Right cardiac atrium (tissue), 5 donors: ENCODE results near the gene SMIM5. TPM values are rescaled to one million over a fixed set of nuclear protein-coding genes. Genes with fewer than 3 reads are reported as not detected.
"Not testable (repeated sequence)": the region's sequence is repeated elsewhere in the genome, so short reads cannot be mapped to it uniquely, and the experiment has no call there.

Experiments
- ATAC-seq, 2 donors: fragments of 200-7000 bp; cut with Tn5 transposase; one replicate each; pipeline versions ENCODE4 v1.8.0 to v1.9.1; 2020; ENCODE audit warnings: moderate library complexity in 2 of 2, mild to moderate bottlenecking in 1 of 2
- DNase-seq, 3 donors: peaks; one replicate each; pipeline ENCODE4 v3.0.0-alpha.2; 2020
- H3K27ac ChIP-seq: one replicate; pipeline ENCODE4 v1.5.1; 2013; ENCODE audit warnings: mild to moderate bottlenecking, low read length, control low read depth, moderate library complexity
- H3K27me3 ChIP-seq: one replicate; pipeline ENCODE4 v1.6.1; 2013; ENCODE audit not compliant: control insufficient read depth, insufficient read depth
- H3K4me1 ChIP-seq: one replicate; pipeline ENCODE4 v1.6.1; 2013; ENCODE audit warnings: low read length; ENCODE audit not compliant: control insufficient read depth, insufficient read depth
- H3K4me3 ChIP-seq: one replicate; pipeline ENCODE4 v1.5.1; 2013; ENCODE audit warnings: low read length, control low read depth
- H3K9me3 ChIP-seq: one replicate; pipeline ENCODE4 v1.6.1; 2013; ENCODE audit warnings: low read length; ENCODE audit not compliant: control insufficient read depth
- WGBS: extraction: QIAGEN DNeasy Blood & Tissue Kit; methylation state at CpG from one replicate; pipeline ENCODE4 v1.1.7; 2013; 5-methylcytosine and 5-hydroxymethylcytosine counted together
- intact Hi-C, 4 donors: fragments of 100-400 bp; cut with DNase I; formaldehyde crosslinking; loops; one replicate each; pipeline versions ENCODE4 v1.11.0 to v1.14.0; 2022 to 2023
- polyA plus RNA-seq: library from polyadenylated mRNA; stranded (reverse); fragments of 200-250 nt; gene quantifications from one replicate; pipeline ENCODE4 v1.2.3, GENCODE V29; 2013
- total RNA-seq, 4 donors: library from RNA; stranded (reverse); fragmentation: NEBNext Ultra II Directional; extraction: Animal tissue kit (Norgen Biotek cat#: 25700); gene quantifications; one replicate each; pipeline ENCODE4 v1.2.1, GENCODE V29; 2021
- donor health status: healthy with polysubstance abuse.
- donor health status: DM: no; HTN: yes; CAD: no.
- donor health status: DM: no; HTN: no; CAD: no.
- donor health status: DM: no; HTN: yes; CAD: no; lungs with severe emphysema.
- donor health status: DM: yes; HTN: yes; CAD: no.

SMIM5 gene
- total and polyA plus RNA-seq, 5 donors, result 6.9 to 13.5 (median 10.7) TPM

DNA sequence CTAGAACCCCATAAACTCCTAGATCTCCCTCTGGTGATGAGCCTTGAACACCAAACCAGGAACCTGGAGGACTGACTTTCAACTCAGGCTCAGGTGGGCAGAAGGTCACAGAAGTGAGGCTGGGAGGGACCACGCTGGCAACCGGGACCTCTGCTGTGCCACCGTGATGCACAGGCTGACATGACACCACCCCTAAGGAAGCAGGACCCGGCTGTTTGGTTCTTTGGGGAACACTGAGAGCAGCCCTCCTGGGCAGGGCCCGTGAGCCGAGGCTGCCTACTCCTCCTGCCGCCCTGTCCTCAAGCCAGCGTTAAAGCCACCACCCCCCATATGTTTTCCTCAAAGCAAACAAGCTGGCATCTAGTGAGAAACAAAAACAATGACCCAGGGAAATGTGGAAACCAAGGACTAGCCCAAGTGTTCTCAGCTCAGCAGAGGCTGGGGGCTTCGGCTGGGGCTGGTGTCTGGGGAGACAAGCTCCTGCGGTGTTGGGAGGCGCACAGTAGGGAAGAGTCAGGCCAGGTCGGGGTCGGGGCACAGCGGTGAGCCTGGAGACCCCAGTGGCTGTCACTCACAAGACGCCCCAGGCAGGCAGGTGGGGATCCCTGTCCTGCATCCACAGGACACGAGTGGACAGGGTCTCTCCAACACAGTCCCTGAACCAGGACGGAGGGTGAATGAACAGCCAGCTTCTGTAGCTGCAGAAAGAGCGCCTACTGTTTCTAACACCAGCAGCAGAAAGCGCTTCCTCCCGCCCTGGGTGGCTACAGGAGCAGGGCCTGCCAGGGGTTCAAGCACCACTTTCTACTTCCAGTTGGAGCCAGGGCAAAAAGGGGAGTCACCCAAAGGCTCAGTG is 1.7 kb downstream of the SMIM5 start:
- intact Hi-C loops, result loop anchor here in 2 of 4 donors (5.0 kb wide), 2 partner anchors 112 to 117 kb away; no protein-coding TSS in a partner anchor
- peak in 2 of 3 donors; percentile 32 to 65 for DNase-seq
- H3K4me1 ChIP-seq, result peaks cover 9% of the 10 kb centered on the region

GRCh38 chr17:75635610-75636202 is 2.5 kb downstream of the SMIM5 start:
- DNase-seq (peak; percentile 67 to 87 (median 81)), ATAC-seq (peak; percentile 27 to 28)
- Histone ChIP-seq H3K4me3 (no peak overlapping the region), H3K27ac (peak overlapping the region; percentile 82), H3K9me3 (no peaks in the 10 kb centered on the region), H3K4me1 (peaks cover 9% of the 10 kb centered on the region), H3K27me3 (no peaks in the 10 kb centered on the region)
- intact Hi-C loops, result no loop called here
- 57% methylated on average over 16 of the region's 16 CpGs for WGBS

More for the DNA sequence above, 1.7 kb downstream of the SMIM5 start:
- no peak for ATAC-seq
- 73% methylated on average over 20 of the region's 20 CpGs for WGBS
- Histone ChIP-seq H3K4me3 (no peak overlapping the region), H3K27me3 (no peaks in the 10 kb centered on the region), H3K27ac (peak overlapping the region; percentile 82), H3K9me3 (no peaks in the 10 kb centered on the region)

- Histone ChIP-seq H3K4me3 (no peak overlapping the region), H3K27me3 (no peaks in the 10 kb centered on the region), H3K27ac (peak overlapping the region; percentile 82), H3K9me3 (no peaks in the 10 kb centered on the region), H3K4me1 (peaks cover 9% of the 10 kb centered on the region)
- WGBS, result 74% methylated on average over 19 of the region's 19 CpGs
- intact Hi-C loops, result no loop called here
- peak; percentile 19 to 68 (median 62) for DNase-seq
- ATAC-seq, result peak; percentile 5 to 25
Measured at GRCh38 chr17:75636381-75637142, 3.3 kb downstream of the SMIM5 start.

- Histone ChIP-seq H3K27ac (peak overlapping the region; percentile 82), H3K27me3 (no peaks in the 10 kb centered on the region), H3K9me3 (no peaks in the 10 kb centered on the region), H3K4me3 (no peak overlapping the region), H3K4me1 (peaks cover 9% of the 10 kb centered on the region)
- ATAC-seq (peak in 1 of 2 donors; percentile 7), DNase-seq (peak; percentile 63 to 87 (median 80))
- intact Hi-C loops, result no loop called here
- WGBS, result 55% methylated on average over 13 of the region's 13 CpGs
Measured at GRCh38 chr17:75637143-75637538, 3.9 kb downstream of the SMIM5 start.

DNA sequence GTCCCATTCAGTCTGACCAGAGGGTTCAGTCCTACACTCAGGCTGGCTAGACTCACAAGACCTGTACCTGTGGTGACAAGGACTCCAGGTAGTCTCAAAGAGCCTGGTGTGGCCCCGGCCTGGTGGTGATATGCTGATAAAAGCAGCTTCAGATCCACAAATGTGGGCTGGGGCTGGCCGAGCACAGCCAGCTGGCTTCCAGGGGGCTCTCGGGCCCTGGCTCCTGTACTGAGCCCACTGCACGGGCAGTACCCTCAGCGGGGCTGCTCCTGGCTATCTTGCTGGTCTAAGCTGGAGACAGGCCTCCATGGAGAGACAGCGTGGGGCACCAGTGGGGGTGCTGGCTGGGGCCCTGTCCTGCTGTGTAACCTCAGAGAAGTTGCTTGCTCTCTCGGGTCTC is 4.3 kb downstream of the SMIM5 start:
- Histone ChIP-seq H3K4me1 (peaks cover 9% of the 10 kb centered on the region), H3K4me3 (no peak overlapping the region), H3K27me3 (no peaks in the 10 kb centered on the region), H3K9me3 (no peaks in the 10 kb centered on the region), H3K27ac (peak overlapping the region; percentile 82)
- intact Hi-C loops, result no loop called here
- 87% methylated on average over 7 of the region's 7 CpGs for WGBS
- ATAC-seq (no peak), DNase-seq (no peak)

DNA sequence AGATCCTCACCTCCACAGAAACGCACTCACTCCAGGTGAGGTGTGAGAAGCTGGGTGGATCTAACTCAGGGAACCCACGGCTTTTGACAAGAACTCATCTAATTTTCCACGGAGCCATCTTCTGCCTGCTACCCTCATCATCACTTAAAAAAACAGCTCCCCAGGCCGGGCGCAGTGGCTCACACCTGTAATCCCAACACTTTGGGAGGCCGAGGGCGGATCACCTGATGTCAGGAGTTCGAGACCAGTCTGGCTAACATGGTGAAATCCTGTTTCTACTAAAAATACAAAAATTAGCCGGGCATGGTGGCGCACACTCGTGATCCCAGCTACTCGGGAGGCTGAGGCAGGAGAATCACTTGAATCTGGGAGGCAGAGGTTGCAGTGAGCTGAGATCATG is 4.8 kb downstream of the SMIM5 start:
- H3K27me3 ChIP-seq, intact Hi-C loops, H3K4me3 ChIP-seq, H3K27ac ChIP-seq, H3K9me3 ChIP-seq, DNase-seq, ATAC-seq, H3K4me1 ChIP-seq: not testable (repeated sequence)
- 95% methylated on average over 12 of the region's 12 CpGs for WGBS

GRCh38 chr17:75638893-75639292 is 5.7 kb downstream of the SMIM5 start:
- H3K27ac ChIP-seq, result no peak overlapping the region

DNA sequence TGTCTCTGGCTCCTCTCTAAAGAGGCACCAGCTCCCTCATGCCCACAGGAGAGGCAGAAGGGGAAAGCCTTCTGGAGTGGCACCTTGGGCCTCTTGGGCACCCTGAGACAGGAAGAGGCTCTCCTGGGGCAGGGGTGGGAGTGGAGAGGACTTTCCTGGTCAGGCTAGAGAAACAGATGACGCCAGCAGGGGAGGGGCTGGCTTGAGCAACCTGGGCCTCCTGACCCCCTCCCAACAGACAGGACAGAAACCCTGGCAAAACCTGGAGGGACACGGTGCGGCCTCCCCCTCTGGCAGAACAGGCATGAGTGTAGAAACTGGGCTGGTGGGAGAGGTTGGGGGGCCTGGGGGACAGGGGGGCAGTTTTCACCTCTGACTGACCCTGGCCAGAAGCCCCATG is 6.1 kb downstream of the SMIM5 start:
- no peak overlapping the region for H3K27ac ChIP-seq
- H3K9me3 ChIP-seq, result no peaks in the 10 kb centered on the region
- DNase-seq, result no peak
- 94% methylated on average over 3 of the region's 3 CpGs for WGBS
- ATAC-seq, result no peak
- no peaks in the 10 kb centered on the region for H3K27me3 ChIP-seq
- H3K4me1 ChIP-seq, result no peaks in the 10 kb centered on the region
- H3K4me3 ChIP-seq, result no peak overlapping the region
- intact Hi-C loops, result no loop called here

More at GRCh38 chr17:75638893-75639292, 5.7 kb downstream of the SMIM5 start:
- H3K4me3 ChIP-seq, result no peak overlapping the region
- H3K9me3 ChIP-seq, result no peaks in the 10 kb centered on the region
- intact Hi-C loops, result no loop called here
- no peaks in the 10 kb centered on the region for H3K27me3 ChIP-seq
- DNase-seq (peak in 1 of 3 donors; percentile 72), ATAC-seq (no peak)
- H3K4me1 ChIP-seq, result peaks cover 3% of the 10 kb centered on the region
- 80% methylated on average over 13 of the region's 13 CpGs for WGBS

- no peak overlapping the region for H3K4me3 ChIP-seq
- no peaks in the 10 kb centered on the region for H3K9me3 ChIP-seq
- DNase-seq (peak in 2 of 3 donors; percentile 53 to 55), ATAC-seq (no peak)
- no peaks in the 10 kb centered on the region for H3K4me1 ChIP-seq
- no peak overlapping the region for H3K27ac ChIP-seq
- H3K27me3 ChIP-seq, result no peaks in the 10 kb centered on the region
- 92% methylated on average over 30 of the region's 30 CpGs for WGBS
- intact Hi-C loops, result no loop called here
Measured at GRCh38 chr17:75639771-75640555, 6.7 kb downstream of the SMIM5 start.

- no peak overlapping the region for H3K27ac ChIP-seq
- H3K27me3 ChIP-seq, result no peaks in the 10 kb centered on the region
- DNase-seq (peak in 1 of 3 donors; percentile 23), ATAC-seq (no peak)
- intact Hi-C loops, result no loop called here
- no peaks in the 10 kb centered on the region for H3K4me1 ChIP-seq
- no peaks in the 10 kb centered on the region for H3K9me3 ChIP-seq
- H3K4me3 ChIP-seq, result no peak overlapping the region
- WGBS, result 95% methylated on average over 13 of the region's 13 CpGs
Measured at GRCh38 chr17:75640556-75641119, 7.4 kb downstream of the SMIM5 start.
